ENCODE measurements around the gene FANCD2OS.

FANCD2OS gene

DNA sequence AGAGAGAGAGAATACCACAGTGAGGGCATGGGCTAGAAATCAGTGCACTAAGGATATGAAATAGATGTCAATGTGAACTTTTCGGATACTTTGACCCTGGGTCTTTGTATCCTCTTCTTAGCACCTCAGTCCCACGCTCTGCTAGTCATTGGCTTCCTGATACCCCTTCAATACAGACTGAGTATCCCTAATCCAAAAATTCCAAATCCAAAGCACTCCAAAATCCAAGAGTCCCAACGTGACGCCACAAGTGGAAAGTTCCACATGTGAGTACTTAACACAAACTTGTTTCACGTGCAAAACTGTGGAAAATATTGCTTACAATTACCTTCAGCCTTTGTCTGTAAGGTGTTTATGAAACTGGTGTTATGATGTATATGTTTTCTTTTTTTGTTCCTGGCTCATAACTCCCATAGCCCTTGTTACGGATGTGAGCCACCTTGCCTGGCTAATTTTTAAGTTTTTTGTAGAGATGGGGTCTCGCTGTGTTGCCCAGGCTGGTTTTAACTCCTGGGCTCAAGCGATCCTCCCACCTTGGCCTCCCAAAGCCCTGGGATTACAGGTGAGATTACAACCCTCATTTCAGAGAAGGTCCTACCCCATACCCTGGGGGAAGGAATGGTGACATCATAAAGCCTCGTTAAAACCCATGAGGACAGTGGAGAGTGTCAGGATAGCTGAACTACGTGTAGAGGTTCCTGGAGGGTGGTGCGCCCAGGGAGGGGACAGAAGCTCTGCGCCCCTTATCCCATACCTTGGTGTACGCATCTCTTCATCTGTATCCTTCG lies 46.5 kb upstream of the FANCD2OS start:
- 96% methylated on average over 10 of the region's 14 CpGs for WGBS
- H3K4me3 ChIP-seq (ENCODE audit: insufficient read depth in 1 of 2, low read depth in 1 of 2, low read length in 2 of 2), result no peak overlapping the region
- no peak overlapping the region for H2AFZ ChIP-seq (ENCODE audit: low read depth, low read length)
- no peak overlapping the region for H2BK120ac ChIP-seq (ENCODE audit: low read depth, low read length)
- H3K14ac ChIP-seq (ENCODE audit: low read length in 2 of 2), result no peak overlapping the region
- no peak overlapping the region for H2BK12ac ChIP-seq (ENCODE audit: low read length in 2 of 2)
- no peak overlapping the region for H3K27ac ChIP-seq (ENCODE audit: low read length, poor library complexity, severe bottlenecking)
- no peak overlapping the region for H3K23ac ChIP-seq (ENCODE audit: low read length in 2 of 2)
- no peak overlapping the region for H3K9ac ChIP-seq (ENCODE audit: low read length)
- H3K79me1 ChIP-seq (replicated peaks; ENCODE audit: low read length, poor library complexity, severe bottlenecking), result peaks cover 5% of the 10 kb centered on the region
- H3K4me1 ChIP-seq (ENCODE audit: control insufficient read depth, insufficient read depth, low read depth, low read length), result no peaks in the 10 kb centered on the region
- H3K18ac ChIP-seq (ENCODE audit: low read depth in 1 of 2, low read length in 2 of 2), result no peak overlapping the region
- no peak overlapping the region for H2BK15ac ChIP-seq (ENCODE audit: low read depth, poor library complexity, severe bottlenecking)
- H3K9me3 ChIP-seq (ENCODE audit: control insufficient read depth, low read length), result no peaks in the 10 kb centered on the region
- no peak overlapping the region for H4K8ac ChIP-seq (ENCODE audit: low read length)
- no peak overlapping the region for H3K4ac ChIP-seq (ENCODE audit: low read depth in 1 of 2, low read length in 2 of 2)
- no peak overlapping the region for H2AK5ac ChIP-seq (ENCODE audit: low read length, severe bottlenecking)
- H3K36me3 ChIP-seq (ENCODE audit: control insufficient read depth in 1 of 2, insufficient read depth in 2 of 2, low read depth in 1 of 2, low read length in 2 of 2), result peaks cover 31 to 48% of the 10 kb centered on the region in 2 experiments
- no peak overlapping the region for H4K91ac ChIP-seq (ENCODE audit: low read length)
- DNase-seq, result no peak
- no peak overlapping the region for H2BK5ac ChIP-seq (ENCODE audit: low read depth, low read length, poor library complexity, severe bottlenecking)
- H3K27me3 ChIP-seq (ENCODE audit: control insufficient read depth in 1 of 2, insufficient read depth in 1 of 2, low read length in 2 of 2), result no peaks in the 10 kb centered on the region
- H3K4me2 ChIP-seq (ENCODE audit: low read length, poor library complexity, severe bottlenecking), result no peak overlapping the region

DNA sequence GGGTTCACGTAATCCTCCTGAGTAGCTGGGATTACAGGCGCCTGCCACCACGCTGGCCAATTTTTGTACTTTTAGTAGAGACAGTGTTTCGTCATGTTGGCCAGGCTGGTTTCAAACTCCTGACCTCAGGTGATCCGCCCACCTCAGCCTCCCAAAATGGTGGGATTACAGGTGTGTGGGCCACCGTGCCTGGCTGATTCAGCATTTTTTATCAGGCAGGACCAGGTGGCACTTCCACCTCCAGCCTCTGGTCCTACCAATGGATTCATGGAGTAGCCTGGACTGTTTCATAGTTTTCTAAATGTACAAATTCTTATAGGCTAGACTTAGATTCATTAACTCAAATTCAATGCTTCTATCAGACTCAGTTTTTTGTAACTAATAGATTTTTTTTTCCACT lies 42.9 kb upstream of the FANCD2OS start:
- Histone ChIP-seq H2BK120ac (ENCODE audit: low read depth, low read length) (no peak overlapping the region), H3K14ac (ENCODE audit: low read length in 2 of 2) (no peak overlapping the region)
- WGBS, result 82% methylated on average over 6 of the region's 6 CpGs

DNA sequence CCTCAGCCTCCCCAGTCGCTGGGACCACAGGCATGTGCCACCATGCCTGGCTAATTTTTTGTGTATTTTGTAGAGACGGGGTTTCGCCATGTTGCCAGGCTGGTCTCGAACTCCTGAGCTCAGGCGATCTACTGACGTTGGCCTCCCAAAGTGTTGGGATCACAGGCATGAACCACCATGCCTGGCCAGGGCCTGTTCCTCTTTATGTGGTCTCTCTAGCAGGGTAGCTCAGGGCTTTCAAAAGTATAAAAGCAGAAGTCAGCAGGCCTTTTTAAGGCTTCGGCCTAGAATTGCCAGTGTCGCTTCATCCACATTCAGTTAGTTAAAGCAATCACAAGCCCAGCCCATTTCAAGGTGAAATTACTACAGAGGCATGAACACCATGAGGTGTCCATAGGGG lies 41.2 kb upstream of the FANCD2OS start:
- no peak for DNase-seq
- no peak overlapping the region for H3K4me3 ChIP-seq (ENCODE audit: insufficient read depth in 1 of 2, low read depth in 1 of 2, low read length in 2 of 2)
- H2BK15ac ChIP-seq (ENCODE audit: low read depth, poor library complexity, severe bottlenecking), result no peak overlapping the region
- H3K9me3 ChIP-seq (ENCODE audit: control insufficient read depth, low read length), result no peaks in the 10 kb centered on the region
- peaks cover 11% of the 10 kb centered on the region for H3K79me1 ChIP-seq (replicated peaks; ENCODE audit: low read length, poor library complexity, severe bottlenecking)
- peaks cover 2% of the 10 kb centered on the region for H3K4me1 ChIP-seq (ENCODE audit: control insufficient read depth, insufficient read depth, low read depth, low read length)
- peaks cover 34 to 66% of the 10 kb centered on the region in 2 experiments for H3K36me3 ChIP-seq (ENCODE audit: control insufficient read depth in 1 of 2, insufficient read depth in 2 of 2, low read depth in 1 of 2, low read length in 2 of 2)
- no peak overlapping the region for H3K9ac ChIP-seq (ENCODE audit: low read length)
- WGBS, result 98% methylated on average over 8 of the region's 8 CpGs
- H2BK120ac ChIP-seq (ENCODE audit: low read depth, low read length), result no peak overlapping the region
- no peak overlapping the region for H2AFZ ChIP-seq (ENCODE audit: low read depth, low read length)
- no peak overlapping the region for H3K18ac ChIP-seq (ENCODE audit: low read depth in 1 of 2, low read length in 2 of 2)
- H3K27me3 ChIP-seq (ENCODE audit: control insufficient read depth in 1 of 2, insufficient read depth in 1 of 2, low read length in 2 of 2), result no peaks in the 10 kb centered on the region
- no peak overlapping the region for H2BK12ac ChIP-seq (ENCODE audit: low read length in 2 of 2)
- H4K91ac ChIP-seq (ENCODE audit: low read length), result no peak overlapping the region
- no peak overlapping the region for H2BK5ac ChIP-seq (ENCODE audit: low read depth, low read length, poor library complexity, severe bottlenecking)
- no peak overlapping the region for H3K23ac ChIP-seq (ENCODE audit: low read length in 2 of 2)
- no peak overlapping the region for H3K4ac ChIP-seq (ENCODE audit: low read depth in 1 of 2, low read length in 2 of 2)
- no peak overlapping the region for H3K14ac ChIP-seq (ENCODE audit: low read length in 2 of 2)
- no peak overlapping the region for H4K8ac ChIP-seq (ENCODE audit: low read length)
- H2AK5ac ChIP-seq (ENCODE audit: low read length, severe bottlenecking), result no peak overlapping the region
- no peak overlapping the region for H3K27ac ChIP-seq (ENCODE audit: low read length, poor library complexity, severe bottlenecking)
- H3K4me2 ChIP-seq (ENCODE audit: low read length, poor library complexity, severe bottlenecking), result no peak overlapping the region

More for the DNA sequence above, 42.9 kb upstream of the FANCD2OS start:
- no peak for DNase-seq
- no peak overlapping the region for H2AK5ac ChIP-seq (ENCODE audit: low read length, severe bottlenecking)
- no peak overlapping the region for H3K4me2 ChIP-seq (ENCODE audit: low read length, poor library complexity, severe bottlenecking)
- no peak overlapping the region for H3K4ac ChIP-seq (ENCODE audit: low read depth in 1 of 2, low read length in 2 of 2)
- no peak overlapping the region for H3K23ac ChIP-seq (ENCODE audit: low read length in 2 of 2)
- H3K4me1 ChIP-seq (ENCODE audit: control insufficient read depth, insufficient read depth, low read depth, low read length), result no peaks in the 10 kb centered on the region
- peaks cover 11% of the 10 kb centered on the region for H3K79me1 ChIP-seq (replicated peaks; ENCODE audit: low read length, poor library complexity, severe bottlenecking)
- no peak overlapping the region for H2BK5ac ChIP-seq (ENCODE audit: low read depth, low read length, poor library complexity, severe bottlenecking)
- H3K18ac ChIP-seq (ENCODE audit: low read depth in 1 of 2, low read length in 2 of 2), result no peak overlapping the region
- H2BK15ac ChIP-seq (ENCODE audit: low read depth, poor library complexity, severe bottlenecking), result no peak overlapping the region
- no peak overlapping the region for H2BK12ac ChIP-seq (ENCODE audit: low read length in 2 of 2)
- no peak overlapping the region for H3K9ac ChIP-seq (ENCODE audit: low read length)
- H3K4me3 ChIP-seq (ENCODE audit: insufficient read depth in 1 of 2, low read depth in 1 of 2, low read length in 2 of 2), result no peak overlapping the region
- peaks cover 42 to 69% of the 10 kb centered on the region in 2 experiments for H3K36me3 ChIP-seq (ENCODE audit: control insufficient read depth in 1 of 2, insufficient read depth in 2 of 2, low read depth in 1 of 2, low read length in 2 of 2)
- H2AFZ ChIP-seq (ENCODE audit: low read depth, low read length), result no peak overlapping the region
- no peaks in the 10 kb centered on the region for H3K9me3 ChIP-seq (ENCODE audit: control insufficient read depth, low read length)
- H4K8ac ChIP-seq (ENCODE audit: low read length), result no peak overlapping the region
- H4K91ac ChIP-seq (ENCODE audit: low read length), result no peak overlapping the region
- no peak overlapping the region for H3K27ac ChIP-seq (ENCODE audit: low read length, poor library complexity, severe bottlenecking)
- no peaks in the 10 kb centered on the region for H3K27me3 ChIP-seq (ENCODE audit: control insufficient read depth in 1 of 2, insufficient read depth in 1 of 2, low read length in 2 of 2)

DNA sequence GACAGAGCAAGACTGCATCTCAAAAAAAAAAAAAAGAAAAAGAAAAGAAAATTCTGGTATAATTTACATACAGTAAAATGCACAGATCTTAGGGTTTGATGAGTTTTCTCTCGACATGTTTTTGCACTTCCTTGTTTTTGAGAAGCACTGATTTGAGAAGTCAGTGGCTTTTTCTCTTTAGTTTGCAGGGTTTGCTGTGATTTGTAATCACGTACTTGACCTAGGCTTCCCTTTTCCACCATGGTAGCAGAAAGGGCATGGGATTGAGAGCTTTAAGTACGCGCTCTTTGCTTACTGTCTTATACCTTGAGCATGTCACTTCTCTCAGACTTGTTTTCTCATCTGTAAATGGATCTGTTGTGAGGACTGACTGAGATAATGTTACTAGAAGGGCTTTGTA lies 37.6 kb upstream of the FANCD2OS start:
- Histone ChIP-seq H3K4me2 (ENCODE audit: low read length, poor library complexity, severe bottlenecking) (no peak overlapping the region), H3K18ac (ENCODE audit: low read depth in 1 of 2, low read length in 2 of 2) (no peak overlapping the region), H2AK5ac (ENCODE audit: low read length, severe bottlenecking) (no peak overlapping the region), H3K4me3 (ENCODE audit: insufficient read depth in 1 of 2, low read depth in 1 of 2, low read length in 2 of 2) (no peak overlapping the region), H3K4ac (ENCODE audit: low read depth in 1 of 2, low read length in 2 of 2) (no peak overlapping the region), H3K27me3 (ENCODE audit: control insufficient read depth in 1 of 2, insufficient read depth in 1 of 2, low read length in 2 of 2) (no peaks in the 10 kb centered on the region), H3K4me1 (ENCODE audit: control insufficient read depth, insufficient read depth, low read depth, low read length) (peaks cover 12% of the 10 kb centered on the region), H2BK5ac (ENCODE audit: low read depth, low read length, poor library complexity, severe bottlenecking) (no peak overlapping the region), H3K14ac (ENCODE audit: low read length in 2 of 2) (no peak overlapping the region), H2AFZ (ENCODE audit: low read depth, low read length) (no peak overlapping the region), H3K23ac (ENCODE audit: low read length in 2 of 2) (no peak overlapping the region), H3K27ac (ENCODE audit: low read length, poor library complexity, severe bottlenecking) (no peak overlapping the region), H4K8ac (ENCODE audit: low read length) (no peak overlapping the region), H2BK12ac (ENCODE audit: low read length in 2 of 2) (no peak overlapping the region), H3K9ac (ENCODE audit: low read length) (no peak overlapping the region), H3K9me3 (ENCODE audit: control insufficient read depth, low read length) (no peaks in the 10 kb centered on the region), H2BK15ac (ENCODE audit: low read depth, poor library complexity, severe bottlenecking) (no peak overlapping the region), H3K79me1 (replicated peaks; ENCODE audit: low read length, poor library complexity, severe bottlenecking) (peaks cover 8% of the 10 kb centered on the region), H4K91ac (ENCODE audit: low read length) (no peak overlapping the region), H2BK120ac (ENCODE audit: low read depth, low read length) (no peak overlapping the region), H3K36me3 (ENCODE audit: control insufficient read depth in 1 of 2, insufficient read depth in 2 of 2, low read depth in 1 of 2, low read length in 2 of 2) (peaks cover 20 to 39% of the 10 kb centered on the region in 2 experiments)
- DNase-seq, result no peak
- WGBS, result 96% methylated on average over 4 of the region's 4 CpGs

All from mesenchymal stem cell (in vitro differentiated cells and primary cell).